Stomach (tissue), 19 donors: ENCODE data around the gene TMEM271. TPM values are rescaled to one million over a fixed set of nuclear protein-coding genes. Genes with fewer than 3 reads are reported as not detected.
A peak's percentile ranks its signal among the peaks of the same experiment; 100 is the strongest.

Experiments
- DNase-seq, 2 donors: peaks; one replicate each; pipeline versions ENCODE4 v3.0.0 to v3.0.0-alpha.2; 2013 to 2019
- H3K27ac ChIP-seq, 5 donors: fragments of 200-600 bp in 4 of 5; sonication (generic) in 4 of 5; one replicate each; pipeline ENCODE4 v1.5.1; 2013 to 2019; ENCODE audit warnings: mild to moderate bottlenecking in 1 of 5, moderate library complexity in 1 of 5
- H3K27me3 ChIP-seq, 3 donors: fragments of 200-600 bp; sonication (generic); one replicate each; pipeline ENCODE4 v1.5.1; 2017 to 2019; ENCODE audit warnings: mixed run types in 1 of 3
- H3K36me3 ChIP-seq, 4 donors: fragments of 200-600 bp; sonication (generic); 1 replicate in 3 of 4; 2 replicates in 1 of 4; pipeline ENCODE4 v1.5.1; 2016 to 2019
- H3K4me1 ChIP-seq, 4 donors: fragments of 200-600 bp; sonication (generic); one replicate each; pipeline ENCODE4 v1.5.1; 2016 to 2019
- H3K4me3 ChIP-seq, 4 donors: fragments of 200-600 bp; sonication (generic) in 3 of 4; one replicate each; pipeline ENCODE4 v1.5.1; 2016 to 2019; ENCODE audit warnings: mild to moderate bottlenecking in 1 of 4
- H3K9me3 ChIP-seq, 4 donors: fragments of 200-600 bp; sonication (generic); one replicate each; pipeline ENCODE4 v1.5.1; 2016 to 2019
- CTCF ChIP-seq, 7 experiments: fragments of 450-650 bp in 4 of 7; fragments of 200-600 bp in 3 of 7; sonication (generic) in 3 of 7; IDR thresholded peaks; one replicate each; pipeline ENCODE4 v1.5.1; 2016 to 2019; ENCODE audit warnings: antibody characterized with exemption in 7 of 7, control low read depth in 2 of 7, mild to moderate bottlenecking in 1 of 7
- EP300 ChIP-seq: sonication (generic); formaldehyde crosslinking; IDR thresholded peaks from one replicate; pipeline ENCODE4 v1.6.1; 2017; ENCODE audit warnings: antibody characterized with exemption
- POLR2A ChIP-seq, 4 donors: fragments of 450-650 bp; IDR thresholded peaks; one replicate each; pipeline ENCODE4 v1.6.1; 2016; ENCODE audit warnings: antibody characterized with exemption in 4 of 4, control low read depth in 2 of 4, mild to moderate bottlenecking in 1 of 4, moderate library complexity in 1 of 4
- POLR2AphosphoS5 ChIP-seq, 3 donors: sonication (generic); formaldehyde crosslinking; IDR thresholded peaks; one replicate each; pipeline ENCODE4 v1.6.1; 2016; ENCODE audit warnings: antibody characterized with exemption in 3 of 3
- WGBS, 5 donors: extraction: QIAGEN DNeasy Blood & Tissue Kit in 3 of 5; methylation state at CpG; one replicate each; pipeline versions ENCODE4 v1.1.5 to v1.1.7; 2013 to 2018; 5-methylcytosine and 5-hydroxymethylcytosine counted together
- intact Hi-C: fragments of 100-400 bp; cut with DNase I; formaldehyde crosslinking; loops from one replicate; pipeline ENCODE4 v1.15.1; 2023; ENCODE audit warnings: low total_unique reads
- long read RNA-seq, 10 donors: transcript quantifications; one replicate each; lab custom pipeline, GENCODE V29; 2026
- polyA plus RNA-seq, 3 donors: library from polyadenylated mRNA; stranded (reverse); fragments of 200-250 nt; gene quantifications; one replicate each; pipeline ENCODE4 v1.2.3, GENCODE V29; 2013
- total RNA-seq, 5 donors: library from RNA; depleted of rRNA; stranded (reverse); fragments of >200 nt; gene quantifications; one replicate each; pipeline versions ENCODE4 v1.1.0 to v1.2.3, GENCODE V29; 2014 to 2016
- donor health status: healthy with polysubstance abuse.
- donor health status: Bipolar disorder and iron deficiency.
- donor health status: healthy.

Gene TMEM271
- total RNA-seq (not detected), polyA plus RNA-seq (under 1 TPM in 1 of 3 donors, not detected in 2; 0.03 TPM)
- long read RNA-seq, donor 1 = 0 reads
- long read RNA-seq, donor 2, partial matches to known transcripts = 0 of 2 reads
- long read RNA-seq, donor 2, other reads (novel, unspliced or antisense) = 0 of 2 reads
- long read RNA-seq, donor 3 = 0 reads
- long read RNA-seq, donor 4 = 0 reads
- long read RNA-seq, donor 5, partial matches to known transcripts = 0 of 1 reads
- long read RNA-seq, donor 5, other reads (novel, unspliced or antisense) = 0 of 1 reads
- long read RNA-seq, donor 6 = 0 reads
- long read RNA-seq, donor 7, partial matches to known transcripts = 0 of 2 reads
- long read RNA-seq, donor 7, other reads (novel, unspliced or antisense) = 0 of 2 reads
- long read RNA-seq, donor 8 = 0 reads
- long read RNA-seq, donor 9 = 0 reads
- long read RNA-seq, donor 10 = 0 reads

GRCh38 chr4:576245-576821 is at the start of gene TMEM271:
Gene TMEM271, minus strand, starts transcription at chr4:576295. Its CDS starts 233 bp downstream, at chr4:576062.
- intact Hi-C loops = no loop called here

GRCh38 chr4:625631-626161 is 49.6 kb upstream of the TMEM271 start:
- no peaks in the 10 kb centered on the region for H3K9me3 ChIP-seq
- peaks cover 0 to 72% (median 24%) of the 10 kb centered on the region in 3 donors for H3K27me3 ChIP-seq
- no peaks in the 10 kb centered on the region for H3K4me1 ChIP-seq
- intact Hi-C loops = no loop called here
- TF ChIP-seq CTCF (IDR thresholded peaks at IDR 0.05) = no peak
- no peak for TF ChIP-seq EP300
- no peak for TF ChIP-seq POLR2A (IDR thresholded peaks at IDR 0.05)
- no peak for TF ChIP-seq POLR2AphosphoS5 (IDR thresholded peaks at IDR 0.05)
- 88 to 93% (median 91%) methylated on average over 16 to 39 of the region's 39 CpGs for WGBS, 5 donors
- H3K4me3 ChIP-seq = no peak overlapping the region
- no peak overlapping the region for H3K27ac ChIP-seq
- H3K36me3 ChIP-seq = no peaks in the 10 kb centered on the region
- no peak for DNase-seq

More at GRCh38 chr4:576245-576821, at the start of gene TMEM271:
- Histone ChIP-seq H3K4me3 (peak within 1 kb of the TSS in 3 of 4 donors; percentile 6 to 33 (median 14)), H3K27ac (no peak within 1 kb of the TSS), H3K9me3 (no peaks in the 10 kb centered on the region), H3K4me1 (peaks cover 0 to 32% (median 16%) of the 10 kb centered on the region in 4 donors), H3K36me3 (no peaks in the 10 kb centered on the region), H3K27me3 (peaks cover 36 to 98% (median 77%) of the 10 kb centered on the region in 3 donors)
- TF ChIP-seq POLR2AphosphoS5 (IDR thresholded peaks at IDR 0.05) (no peak), POLR2A (IDR thresholded peaks at IDR 0.05) (no peak), EP300 (no peak), CTCF (IDR thresholded peaks at IDR 0.05) (no peak)
- DNase-seq = no peak
- WGBS, 5 donors = 1 to 4% (median 3%) methylated on average over 14 to 52 of the region's 60 CpGs

GRCh38 chr4:624705-625590 is 48.9 kb upstream of the TMEM271 start, which contains the start of gene PDE6B:
Gene PDE6B, plus strand, starts transcription at chr4:625573. Its CDS starts 54 bp downstream, at chr4:625627.
- Histone ChIP-seq H3K27me3 (peaks cover 0 to 65% (median 24%) of the 10 kb centered on the region in 3 donors), H3K4me3 (no peak within 1 kb of the TSS), H3K36me3 (no peaks in the 10 kb centered on the region), H3K9me3 (no peaks in the 10 kb centered on the region), H3K27ac (no peak within 1 kb of the TSS), H3K4me1 (no peaks in the 10 kb centered on the region)
- intact Hi-C loops = no loop called here
- WGBS, 5 donors = 71 to 78% (median 76%) methylated on average over 15 to 21 of the region's 21 CpGs
- TF ChIP-seq EP300 = no peak
- no peak for TF ChIP-seq CTCF (IDR thresholded peaks at IDR 0.05)
- TF ChIP-seq POLR2A (IDR thresholded peaks at IDR 0.05) = no peak
- TF ChIP-seq POLR2AphosphoS5 (IDR thresholded peaks at IDR 0.05) = no peak
- no peak for DNase-seq
